T-cell (primary cell): ENCODE results near the gene SPG7. TPM values are rescaled to one million over a fixed set of nuclear protein-coding genes. Genes with fewer than 3 reads are reported as not detected.
A peak's percentile ranks its signal among the peaks of the same experiment; 100 is the strongest.

Experiments
- ATAC-seq, 4 experiments: fragments of 200-7000 bp in 3 of 4; fragments of 150-1000 bp in 1 of 4; cut with Tn5 transposase; replicated peaks in 1 of 4; 1 replicate in 3 of 4; 2 replicates in 1 of 4; pipeline ENCODE4 v1.10.0; 2021; ENCODE audit warnings: moderate library complexity in 3 of 4, mild to moderate bottlenecking in 2 of 4, moderate number of reproducible peaks in 1 of 4
- CTCF ChIA-PET, 2 donors: fragments of 300-600 bp; sonication (Branson Sonifier 250); formaldehyde crosslinking; loops; one replicate each; lab custom pipeline; 2022; ENCODE audit warnings: antibody characterized with exemption in 2 of 2; lab: Charles Lee
- POLR2A ChIA-PET, 2 donors: fragments of 300-600 bp; sonication (Branson Sonifier 250); formaldehyde crosslinking; loops; one replicate each; lab custom pipeline; 2022; ENCODE audit warnings: antibody characterized with exemption in 2 of 2; lab: Charles Lee
- DNase-seq, 35 experiments: peaks; one replicate each; pipeline versions ENCODE4 v3.0.0 to v3.0.0-alpha.2; 2013 to 2023
- H3K27ac ChIP-seq: one replicate; pipeline ENCODE4 v1.5.1; 2013; ENCODE audit warnings: low read length
- H3K27me3 ChIP-seq, 2 experiments: replicated peaks in 1 of 2; 1 replicate in 1 of 2; 2 replicates in 1 of 2; pipeline versions ENCODE4 v1.6.1 to v1.7.0; 2013; ENCODE audit warnings: low read length in 1 of 2, mixed read lengths in 1 of 2; ENCODE audit not compliant: control insufficient read depth in 2 of 2, insufficient read depth in 2 of 2; ENCODE audit errors: extremely low read depth in 1 of 2
- H3K36me3 ChIP-seq, 2 donors: 1 replicate in 1 of 2; 2 replicates in 1 of 2; pipeline versions ENCODE4 v1.6.1 to v1.7.0; 2013; ENCODE audit warnings: low read length in 1 of 2; ENCODE audit not compliant: control insufficient read depth in 2 of 2, insufficient read depth in 1 of 2; ENCODE audit errors: extremely low read depth in 1 of 2
- H3K4me1 ChIP-seq, 2 experiments: 1 replicate in 1 of 2; 2 replicates in 1 of 2; pipeline versions ENCODE4 v1.6.1 to v1.7.0; 2013; ENCODE audit warnings: low read length in 2 of 2, mixed read lengths in 1 of 2; ENCODE audit not compliant: insufficient read depth in 2 of 2, control insufficient read depth in 1 of 2; ENCODE audit errors: extremely low read depth in 1 of 2
- H3K4me3 ChIP-seq, 2 donors: 1 replicate in 1 of 2; 2 replicates in 1 of 2; pipeline versions ENCODE4 v1.5.1 to v1.7.0; 2013; ENCODE audit warnings: mild to moderate bottlenecking in 2 of 2, low read length in 1 of 2, moderate library complexity in 1 of 2; ENCODE audit not compliant: control insufficient read depth in 1 of 2; ENCODE audit errors: extremely low read depth in 1 of 2
- H3K9me3 ChIP-seq: 2 replicates; pipeline ENCODE4 v1.7.0; 2013
- H3K27ac Mint-ChIP-seq, 2 donors: one replicate each; pipeline ENCODE4 v1.8.0; 2020 to 2021; ENCODE audit warnings: mild to moderate bottlenecking in 2 of 2, mixed read lengths in 2 of 2
- H3K27me3 Mint-ChIP-seq, 2 donors: one replicate each; pipeline ENCODE4 v1.8.0; 2021 to 2022; ENCODE audit warnings: mixed read lengths in 2 of 2
- H3K36me3 Mint-ChIP-seq: one replicate; pipeline ENCODE4 v1.8.0; 2021; ENCODE audit warnings: mixed read lengths
- H3K4me1 Mint-ChIP-seq, 3 donors: one replicate each; pipeline ENCODE4 v1.8.0; 2020 to 2022; ENCODE audit warnings: mixed read lengths in 3 of 3, mild to moderate bottlenecking in 1 of 3
- H3K4me3 Mint-ChIP-seq, 3 donors: one replicate each; pipeline ENCODE4 v1.8.0; 2020 to 2022; ENCODE audit warnings: mild to moderate bottlenecking in 3 of 3, mixed read lengths in 3 of 3, moderate library complexity in 3 of 3
- H3K9me3 Mint-ChIP-seq, 3 donors: one replicate each; pipeline ENCODE4 v1.8.0; 2020 to 2022; ENCODE audit warnings: mixed read lengths in 3 of 3
- WGBS: methylation state at CpG from one replicate; pipeline ENCODE4 v1.1.5; 2013; ENCODE audit warnings: missing lambda C conversion rate; ENCODE audit not compliant: insufficient coverage; 5-methylcytosine and 5-hydroxymethylcytosine counted together
- total RNA-seq, 35 experiments: library from RNA in 6 of 35; stranded (reverse) in 6 of 35; fragments of 120-200 nt in 1 of 35; gene quantifications; one replicate each; pipeline versions ENCODE4 v1.2.1 to v1.2.4 and lab custom pipeline; 2013 to 2026

The SPG7 gene
- total RNA-seq, 5 donors from 2014 or later (not counting 1 experiment from before 2014, with no cell fraction given), result 161 to 203 (median 184) TPM

GRCh38 chr16:89560378-89561141 is 52.4 kb downstream of the SPG7 start, which contains the start of gene RPL13:
RPL13 (plus strand) TSS chr16:89560682; CDS start chr16:89560960, 278 bp downstream.
- Mint-ChIP-seq H3K27me3 (no peaks in the 10 kb centered on the region), H3K4me1 (peaks cover 51 to 56% (median 55%) of the 10 kb centered on the region in 3 donors), H3K36me3 (peaks cover 37% of the 10 kb centered on the region), H3K27ac (peak within 1 kb of the TSS; percentile 96 to 97), H3K4me3 (peak within 1 kb of the TSS; percentile 93 to 97 (median 96)), H3K9me3 (no peaks in the 10 kb centered on the region)
- Histone ChIP-seq H3K36me3 (peaks cover 16 to 50% of the 10 kb centered on the region in 2 donors), H3K27ac (peak within 1 kb of the TSS; percentile 86), H3K9me3 (no peaks in the 10 kb centered on the region), H3K4me1 (peaks cover 25 to 70% of the 10 kb centered on the region in 2 experiments), H3K4me3 (peak within 1 kb of the TSS; percentile 73 to 95), H3K27me3 (no peaks in the 10 kb centered on the region)
- ChIA-PET CTCF (no interaction called here), POLR2A (no interaction called here)
- ATAC-seq, result peak; percentile 93 to 94 (median 93)
- DNase-seq, result peak; percentile 82 to 95 (median 92)
- WGBS, result under 1% methylated on average over 87 of the region's 87 CpGs

DNA sequence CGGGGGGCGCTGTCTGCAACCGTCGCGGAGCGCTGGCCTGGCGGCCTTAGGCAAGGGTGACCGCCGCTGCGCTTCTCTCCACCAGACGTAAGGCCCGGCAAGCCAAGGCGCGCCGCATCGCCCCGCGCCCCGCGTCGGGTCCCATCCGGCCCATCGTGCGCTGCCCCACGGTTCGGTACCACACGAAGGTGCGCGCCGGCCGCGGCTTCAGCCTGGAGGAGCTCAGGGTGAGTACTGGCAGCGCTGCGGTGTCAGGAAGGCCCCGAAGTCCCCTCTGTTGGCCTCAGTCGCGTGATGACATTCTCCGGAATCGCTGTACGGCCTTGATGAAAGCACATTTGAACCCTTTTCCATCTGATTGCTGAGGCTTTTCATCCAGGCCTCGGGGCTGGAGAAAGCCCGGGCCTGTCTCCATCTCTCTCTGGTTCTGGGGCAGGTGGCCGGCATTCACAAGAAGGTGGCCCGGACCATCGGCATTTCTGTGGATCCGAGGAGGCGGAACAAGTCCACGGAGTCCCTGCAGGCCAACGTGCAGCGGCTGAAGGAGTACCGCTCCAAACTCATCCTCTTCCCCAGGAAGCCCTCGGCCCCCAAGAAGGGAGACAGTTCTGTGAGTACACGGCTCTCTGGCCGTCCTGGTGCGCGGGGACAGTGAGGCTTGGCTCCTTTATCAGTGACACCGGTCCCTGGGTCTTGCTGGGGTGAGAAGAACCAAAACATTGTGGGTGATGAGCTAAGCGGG is 53.1 kb downstream of the SPG7 start:
- Mint-ChIP-seq H3K9me3 (no peaks in the 10 kb centered on the region), H3K27ac (peak overlapping the region; percentile 88 to 89), H3K4me3 (peak overlapping the region; percentile 93 to 97 (median 96)), H3K36me3 (peaks cover 36% of the 10 kb centered on the region), H3K4me1 (peaks cover 58 to 63% (median 62%) of the 10 kb centered on the region in 3 donors), H3K27me3 (no peaks in the 10 kb centered on the region)
- no peak for ATAC-seq
- ChIA-PET POLR2A (interaction anchor here in 1 of 2 donors (0.5 kb wide), 1 partner anchor 223 kb away, joined by 7 read pairs; no protein-coding TSS in a partner anchor), CTCF (interaction anchor here in 1 of 2 donors (0.6 kb wide), 1 partner anchor 92 kb away, joined by 4 read pairs; no protein-coding TSS in a partner anchor)
- Histone ChIP-seq H3K4me3 (peak overlapping the region; percentile 73 to 95), H3K9me3 (no peaks in the 10 kb centered on the region), H3K27me3 (no peaks in the 10 kb centered on the region), H3K27ac (peak overlapping the region; percentile 67), H3K4me1 (peaks cover 30 to 77% of the 10 kb centered on the region in 2 experiments), H3K36me3 (peaks cover 16 to 43% of the 10 kb centered on the region in 2 donors)
- DNase-seq, result peak in 5 of 35 experiments; percentile 15 to 55 (median 19)
- WGBS, result 2% methylated on average over 53 of the region's 58 CpGs

DNA sequence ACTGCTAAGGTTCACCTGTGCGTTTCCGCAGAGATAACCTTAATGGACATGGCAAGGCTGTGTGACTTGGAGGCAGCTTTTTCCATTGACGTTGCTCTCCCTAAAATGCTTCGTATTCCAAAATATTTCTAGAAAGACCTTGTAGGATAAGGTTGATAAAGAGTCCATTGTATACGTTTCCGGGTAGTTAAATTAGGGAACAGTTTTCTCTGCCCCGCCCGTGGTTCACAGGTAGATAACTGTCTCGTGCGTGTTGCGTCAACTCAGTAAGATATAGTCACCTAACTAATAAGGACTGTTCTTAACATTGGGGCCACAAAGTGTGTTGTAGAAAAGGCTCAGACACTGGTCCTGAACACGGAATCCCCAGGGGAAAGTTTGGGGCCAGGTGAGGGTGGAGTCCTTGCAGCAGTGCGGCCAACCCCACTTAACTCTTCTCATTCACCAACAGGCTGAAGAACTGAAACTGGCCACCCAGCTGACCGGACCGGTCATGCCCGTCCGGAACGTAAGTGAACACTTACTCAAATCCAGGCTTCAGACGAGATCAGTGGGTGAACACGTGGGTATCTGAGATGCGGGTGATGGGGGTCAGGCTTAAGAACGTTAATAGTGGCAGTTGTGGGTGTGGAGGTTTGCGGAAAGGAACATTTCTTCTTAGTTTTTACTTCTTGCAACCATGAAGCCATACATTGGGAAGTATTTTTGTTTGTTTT is 53.8 kb downstream of the SPG7 start:
- Histone ChIP-seq H3K4me1 (peaks cover 32 to 75% of the 10 kb centered on the region in 2 experiments), H3K36me3 (peaks cover 16 to 38% of the 10 kb centered on the region in 2 donors), H3K27me3 (no peaks in the 10 kb centered on the region), H3K4me3 (peak overlapping the region; percentile 73 to 95), H3K27ac (peak overlapping the region; percentile 67), H3K9me3 (no peaks in the 10 kb centered on the region)
- WGBS, result 28% methylated on average over 8 of the region's 23 CpGs
- ChIA-PET CTCF (interaction anchor here in 1 of 2 donors (0.6 kb wide), 1 partner anchor 92 kb away, joined by 4 read pairs; no protein-coding TSS in a partner anchor), POLR2A (interaction anchor here in 1 of 2 donors (0.5 kb wide), 1 partner anchor 223 kb away, joined by 7 read pairs; no protein-coding TSS in a partner anchor)
- Mint-ChIP-seq H3K27me3 (no peaks in the 10 kb centered on the region), H3K9me3 (no peaks in the 10 kb centered on the region), H3K4me1 (peaks cover 60 to 66% (median 64%) of the 10 kb centered on the region in 3 donors), H3K36me3 (peaks cover 31% of the 10 kb centered on the region), H3K4me3 (peak overlapping the region; percentile 93 to 97 (median 96)), H3K27ac (peak overlapping the region; percentile 88 to 89)
- ATAC-seq (no peak), DNase-seq (peak in 1 of 35 experiments; percentile 29)

DNA sequence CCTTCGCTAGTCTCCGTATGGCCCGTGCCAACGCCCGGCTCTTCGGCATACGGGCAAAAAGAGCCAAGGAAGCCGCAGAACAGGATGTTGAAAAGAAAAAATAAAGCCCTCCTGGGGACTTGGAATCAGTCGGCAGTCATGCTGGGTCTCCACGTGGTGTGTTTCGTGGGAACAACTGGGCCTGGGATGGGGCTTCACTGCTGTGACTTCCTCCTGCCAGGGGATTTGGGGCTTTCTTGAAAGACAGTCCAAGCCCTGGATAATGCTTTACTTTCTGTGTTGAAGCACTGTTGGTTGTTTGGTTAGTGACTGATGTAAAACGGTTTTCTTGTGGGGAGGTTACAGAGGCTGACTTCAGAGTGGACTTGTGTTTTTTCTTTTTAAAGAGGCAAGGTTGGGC is 54.7 kb downstream of the SPG7 start:
- peaks cover 34% of the 10 kb centered on the region for H3K36me3 Mint-ChIP-seq
- DNase-seq, result no peak
- ATAC-seq, result no peak
- 65% methylated on average over 4 of the region's 12 CpGs for WGBS
- H3K27ac Mint-ChIP-seq, result peak overlapping the region; percentile 88 to 89
- Histone ChIP-seq H3K36me3 (peaks cover 16 to 38% of the 10 kb centered on the region in 2 donors), H3K9me3 (no peaks in the 10 kb centered on the region), H3K27ac (no peak overlapping the region), H3K27me3 (no peaks in the 10 kb centered on the region), H3K4me3 (no peak overlapping the region), H3K4me1 (peaks cover 32 to 66% of the 10 kb centered on the region in 2 experiments)
- H3K9me3 Mint-ChIP-seq, result no peaks in the 10 kb centered on the region
- CTCF ChIA-PET, result interaction anchor here in 1 of 2 donors (0.6 kb wide), 2 partner anchors 54 to 351 kb away, joined by 3 to 8 read pairs; no protein-coding TSS in a partner anchor
- peaks cover 53 to 64% (median 56%) of the 10 kb centered on the region in 3 donors for H3K4me1 Mint-ChIP-seq
- POLR2A ChIA-PET, result no interaction called here
- peak overlapping the region; percentile 93 to 97 (median 96) for H3K4me3 Mint-ChIP-seq
- no peaks in the 10 kb centered on the region for H3K27me3 Mint-ChIP-seq

DNA sequence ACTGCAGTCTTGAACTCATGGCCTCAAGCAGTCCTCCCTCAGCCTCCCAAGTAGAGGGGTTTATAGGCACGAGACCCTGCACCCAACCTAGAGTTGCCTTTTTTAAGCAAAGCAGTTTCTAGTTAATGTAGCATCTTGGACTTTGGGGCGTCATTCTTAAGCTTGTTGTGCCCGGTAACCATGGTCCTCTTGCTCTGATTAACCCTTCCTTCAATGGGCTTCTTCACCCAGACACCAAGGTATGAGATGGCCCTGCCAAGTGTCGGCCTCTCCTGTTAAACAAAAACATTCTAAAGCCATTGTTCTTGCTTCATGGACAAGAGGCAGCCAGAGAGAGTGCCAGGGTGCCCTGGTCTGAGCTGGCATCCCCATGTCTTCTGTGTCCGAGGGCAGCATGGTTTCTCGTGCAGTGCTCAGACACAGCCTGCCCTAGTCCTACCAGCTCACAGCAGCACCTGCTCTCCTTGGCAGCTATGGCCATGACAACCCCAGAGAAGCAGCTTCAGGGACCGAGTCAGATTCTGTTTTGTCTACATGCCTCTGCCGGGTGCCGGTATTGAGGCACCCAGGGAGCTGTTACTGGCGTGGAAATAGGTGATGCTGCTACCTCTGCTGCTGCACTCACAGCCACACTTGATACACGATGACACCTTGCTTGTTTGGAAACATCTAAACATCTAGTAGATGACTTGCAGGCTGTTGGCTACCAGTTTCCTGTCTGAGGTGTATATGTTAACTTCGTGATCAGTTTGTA is 55.6 kb downstream of the SPG7 start:
- no peaks in the 10 kb centered on the region for H3K9me3 ChIP-seq
- Mint-ChIP-seq H3K27me3 (no peaks in the 10 kb centered on the region), H3K27ac (peak overlapping the region; percentile 22 to 73), H3K36me3 (peaks cover 34% of the 10 kb centered on the region), H3K9me3 (no peaks in the 10 kb centered on the region), H3K4me1 (peaks cover 53 to 64% (median 56%) of the 10 kb centered on the region in 3 donors), H3K4me3 (peak overlapping the region in 1 of 3 donors; percentile 68)
- H3K27me3 ChIP-seq, result peaks cover 0 to 3% of the 10 kb centered on the region in 2 experiments
- H3K36me3 ChIP-seq, result peaks cover 16 to 38% of the 10 kb centered on the region in 2 donors
- H3K4me1 ChIP-seq, result peaks cover 32 to 62% of the 10 kb centered on the region in 2 experiments
- H3K4me3 ChIP-seq, result no peak overlapping the region
- 69% methylated on average over 9 of the region's 12 CpGs for WGBS
- H3K27ac ChIP-seq, result no peak overlapping the region
- peak in 1 of 35 experiments; percentile 29 for DNase-seq
- CTCF ChIA-PET, result no interaction called here
- no peak for ATAC-seq
- POLR2A ChIA-PET, result no interaction called here
